HG02852 (cell line): ENCODE measurements around the gene FGFRL1.

Experiments used
- ATAC-seq: cut with Tn5 transposase; IDR thresholded peaks from one replicate; pipeline ENCODE4 v1.9.1; 2021; ENCODE audit warnings: mild to moderate bottlenecking, moderate library complexity; ENCODE audit not compliant: unreplicated experiment

Gene FGFRL1

GRCh38 chr4:1011022-1011665, at the start of gene FGFRL1:
Gene FGFRL1 (plus strand): TSS chr4:1011626. CDS start chr4:1012486, 860 bp downstream.
- peak; percentile 33 for ATAC-seq

- no peak for ATAC-seq
Observed at GRCh38 chr4:962231-963208, 48.9 kb upstream of the FGFRL1 start.

GRCh38 chr4:963276-964225, 47.9 kb upstream of the FGFRL1 start:
- no peak for ATAC-seq

- no peak for ATAC-seq
Observed at GRCh38 chr4:964346-965025, 46.9 kb upstream of the FGFRL1 start.

- no peak for ATAC-seq
Observed at GRCh38 chr4:965048-965765, 46.2 kb upstream of the FGFRL1 start.

GRCh38 chr4:965766-966134, 45.7 kb upstream of the FGFRL1 start:
- ATAC-seq: no peak

GRCh38 chr4:966266-967112, 44.9 kb upstream of the FGFRL1 start:
- ATAC-seq: no peak

- ATAC-seq: no peak
Observed at GRCh38 chr4:967113-968104, 44.0 kb upstream of the FGFRL1 start.

- ATAC-seq: no peak
Observed at GRCh38 chr4:968221-968620, 43.2 kb upstream of the FGFRL1 start.

GRCh38 chr4:968621-969394, 42.6 kb upstream of the FGFRL1 start:
- no peak for ATAC-seq

GRCh38 chr4:970046-970745, 41.2 kb upstream of the FGFRL1 start:
- ATAC-seq: no peak

- ATAC-seq: no peak
Observed at GRCh38 chr4:970854-971520, 40.4 kb upstream of the FGFRL1 start.

GRCh38 chr4:971666-972500, 39.5 kb upstream of the FGFRL1 start:
- no peak for ATAC-seq

- peak; percentile 44 for ATAC-seq
Observed at GRCh38 chr4:972651-973424, 38.6 kb upstream of the FGFRL1 start.
